SIG-M5 (cell line): Measurements from ENCODE around the gene SPAG16.
"Not testable (repeated sequence)": the region's sequence is repeated elsewhere in the genome, so short reads cannot be mapped to it uniquely, and the experiment has no call there.

Source experiments
- DNase-seq: peaks from one replicate; lab custom pipeline; 2025; lab: John Stamatoyannopoulos, UW

Gene SPAG16

DNA sequence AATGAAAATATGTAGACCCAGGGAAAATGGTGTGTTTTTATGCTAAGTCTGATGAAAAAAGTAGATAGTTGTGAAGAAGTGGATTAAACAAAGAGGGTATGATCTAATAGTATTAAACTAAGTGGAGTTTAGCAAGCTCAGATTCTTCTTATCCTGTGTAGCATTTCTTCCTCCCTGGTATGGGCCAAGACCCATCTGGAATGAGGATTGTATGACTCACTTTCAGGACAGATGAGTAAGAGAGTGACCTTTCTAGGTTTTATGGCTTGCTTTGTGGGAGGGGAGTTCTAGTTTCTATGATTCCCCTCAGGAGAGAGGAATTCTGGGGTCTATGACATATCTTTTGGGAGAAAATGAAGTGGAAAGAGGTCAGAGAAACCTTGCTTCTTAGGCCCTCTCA, 550.1 kb downstream of the SPAG16 start:
- DNase-seq, result no peak

GRCh38 chr2:213834746-213835145, 550.5 kb downstream of the SPAG16 start:
- no peak for DNase-seq

DNA sequence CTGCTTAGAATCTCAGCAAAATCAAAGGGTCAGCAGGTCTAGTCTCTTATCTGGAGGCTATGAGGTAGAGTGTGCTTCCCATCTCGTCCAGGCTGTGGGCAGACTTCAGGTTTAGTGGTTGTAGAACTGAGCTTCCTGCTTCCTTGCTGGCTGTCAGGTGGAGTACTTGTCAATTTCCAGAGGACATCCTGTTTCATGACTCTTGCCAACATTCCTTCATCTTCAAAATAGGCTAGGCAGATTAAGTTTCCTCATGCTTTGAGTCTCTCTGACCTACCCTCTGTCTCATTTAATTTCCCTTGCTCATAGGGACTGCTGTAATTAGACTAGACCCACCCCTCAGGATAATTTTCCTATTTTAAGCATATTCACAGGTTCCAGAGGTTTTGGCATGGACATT, 562.6 kb downstream of the SPAG16 start:
- DNase-seq, result no peak

DNA sequence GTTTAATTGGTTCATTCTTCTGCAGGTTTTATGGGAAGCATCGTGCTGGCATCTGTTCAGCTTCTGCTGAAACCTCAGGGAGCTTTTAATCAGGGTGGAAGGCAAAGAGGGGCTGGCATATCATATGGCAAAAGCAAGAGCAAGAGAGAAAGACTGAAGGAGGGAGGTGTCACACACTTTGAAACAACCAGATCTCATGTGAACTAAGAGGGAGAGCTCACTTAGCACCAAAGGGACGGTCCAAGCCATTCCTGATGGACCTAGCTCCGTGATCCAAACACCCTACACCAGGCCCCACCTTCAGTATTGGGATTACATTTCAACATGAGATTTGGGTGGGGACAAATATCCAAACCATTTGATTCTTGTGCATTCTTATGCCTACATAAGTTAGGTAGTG, 563.1 kb downstream of the SPAG16 start:
- no peak for DNase-seq

DNA sequence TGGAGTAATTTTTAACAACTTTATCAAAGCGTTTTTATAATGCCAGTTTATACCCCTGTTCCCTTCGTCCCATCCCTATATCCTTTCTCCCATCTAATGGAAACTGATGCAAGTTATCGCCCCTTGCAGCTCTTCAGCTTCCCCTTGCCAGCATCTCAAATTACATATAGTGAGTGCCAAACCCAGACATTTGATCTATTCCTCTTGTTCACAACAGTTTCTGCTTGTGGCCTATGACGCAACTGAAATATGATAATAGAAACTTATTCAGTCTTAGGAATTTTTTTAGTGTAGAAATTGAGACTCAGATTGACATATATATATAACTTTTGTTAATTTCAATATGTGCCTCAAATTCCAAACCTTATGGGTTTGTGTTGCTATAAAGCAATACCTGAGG, 564.4 kb downstream of the SPAG16 start:
- DNase-seq, result no peak

DNA sequence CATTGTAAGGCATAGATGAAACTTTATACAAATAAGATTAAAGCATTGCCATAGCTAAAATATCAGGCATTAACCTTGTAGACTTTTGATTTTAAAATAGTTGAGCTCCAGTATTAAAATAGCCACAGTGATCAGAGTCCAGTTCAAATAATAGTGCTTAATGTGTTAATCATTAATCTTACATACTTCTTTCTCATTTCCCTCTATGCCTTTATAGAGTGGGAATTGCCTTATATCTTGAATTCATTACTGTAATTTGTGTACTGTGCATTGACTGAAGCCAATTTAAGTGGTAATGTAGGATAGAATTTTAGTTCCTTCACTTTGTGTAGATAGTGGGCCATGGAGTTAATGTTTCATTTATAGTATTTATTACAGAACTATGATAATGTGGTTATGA, 577.4 kb downstream of the SPAG16 start:
- no peak for DNase-seq

- no peak for DNase-seq
Observed at GRCh38 chr2:213862407-213863076, 578.3 kb downstream of the SPAG16 start.

- DNase-seq, result no peak
Observed at GRCh38 chr2:213863541-213863940, 579.3 kb downstream of the SPAG16 start.

- no peak for DNase-seq
Observed at GRCh38 chr2:213868526-213868925, 584.3 kb downstream of the SPAG16 start.

GRCh38 chr2:213885485-213885884, 601.2 kb downstream of the SPAG16 start:
- DNase-seq, result no peak

- DNase-seq, result no peak
Observed at GRCh38 chr2:213914510-213914909, 630.2 kb downstream of the SPAG16 start.

DNA sequence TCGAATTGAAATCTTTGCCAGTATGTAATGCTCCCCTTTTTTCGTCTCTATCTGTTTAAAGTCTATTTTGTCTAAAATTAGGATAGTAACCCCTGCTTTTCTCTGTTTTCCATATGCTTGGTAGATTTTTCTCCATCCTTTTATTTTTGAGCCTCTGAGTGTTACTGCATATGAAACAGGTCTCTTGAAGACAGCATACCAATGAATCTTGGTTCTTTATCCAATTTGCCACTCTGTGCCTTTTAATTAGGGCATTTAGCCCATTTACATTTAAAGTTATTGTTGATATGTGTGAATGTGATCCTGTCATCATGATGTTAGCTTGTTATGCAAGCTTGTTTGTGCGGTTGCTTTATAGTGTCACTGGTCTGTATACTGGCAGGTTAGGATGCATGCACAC, 635.8 kb downstream of the SPAG16 start:
- DNase-seq, result no peak

GRCh38 chr2:213923543-213923942, 639.3 kb downstream of the SPAG16 start:
- DNase-seq, result no peak

DNA sequence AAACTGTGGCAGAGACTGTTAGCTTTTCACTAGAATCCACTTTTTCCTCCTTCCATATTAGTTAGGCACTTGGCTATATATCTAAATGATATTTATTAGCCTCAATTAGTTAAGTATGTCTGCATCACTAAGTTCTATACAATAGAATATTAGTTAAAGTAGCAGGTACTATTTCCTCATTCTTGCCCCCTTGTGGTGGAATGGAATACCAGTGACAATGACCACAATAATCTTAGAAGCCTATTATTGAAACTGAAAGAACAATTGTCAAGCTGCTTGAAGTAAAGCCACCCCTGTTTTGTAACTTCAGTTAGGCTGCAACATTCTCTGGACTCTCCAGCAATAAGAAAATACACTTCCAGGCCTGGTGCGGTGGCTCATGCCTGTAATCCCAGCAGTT, 650.3 kb downstream of the SPAG16 start:
- DNase-seq, result no peak

DNA sequence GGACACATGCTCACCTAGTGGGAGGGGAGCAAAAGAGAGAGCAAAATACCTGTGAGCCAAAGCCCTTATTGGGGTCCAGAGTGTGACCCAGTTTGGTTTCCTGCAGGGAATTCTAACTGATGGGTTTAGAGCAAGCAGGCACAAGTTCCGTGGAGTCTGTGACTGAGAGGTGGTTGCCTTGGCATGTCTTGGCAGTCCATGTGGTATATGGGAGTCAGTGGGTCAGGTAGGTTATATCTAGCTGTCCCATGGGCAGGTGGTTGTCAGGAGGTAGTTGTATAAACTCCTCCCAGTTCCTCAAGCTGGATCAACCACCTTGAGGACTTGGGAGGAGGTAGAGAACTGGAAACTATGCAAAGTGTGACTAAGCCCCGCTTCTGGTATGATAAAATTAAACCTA, 673.8 kb downstream of the SPAG16 start:
- DNase-seq, result no peak

- DNase-seq, result no peak
Observed at GRCh38 chr2:213959589-213959988, 675.3 kb downstream of the SPAG16 start.

- no peak for DNase-seq
Observed at GRCh38 chr2:213971536-213971935, 687.3 kb downstream of the SPAG16 start.

DNA sequence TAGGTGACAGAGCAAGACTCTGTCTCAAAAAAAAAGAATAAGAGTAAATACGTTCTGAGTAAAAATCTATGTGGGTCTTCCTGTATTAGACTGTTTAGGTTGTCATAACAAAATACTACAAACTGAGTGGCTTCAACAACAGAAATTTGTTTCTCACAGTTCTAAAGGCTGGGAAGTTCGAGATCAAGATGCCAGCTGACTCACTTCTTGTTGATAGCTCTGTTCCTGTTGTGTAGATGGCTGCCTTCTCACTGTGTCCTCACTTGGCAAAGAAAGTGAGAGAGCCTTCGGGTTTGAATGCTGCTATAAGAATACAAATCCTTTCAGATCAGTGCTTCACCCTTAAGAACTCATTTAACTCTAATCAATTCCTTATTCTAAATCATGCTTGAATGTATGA, 696.6 kb downstream of the SPAG16 start:
- no peak for DNase-seq

- no peak for DNase-seq
Observed at GRCh38 chr2:213989207-213989606, 704.9 kb downstream of the SPAG16 start.

- DNase-seq, result no peak
Observed at GRCh38 chr2:213991453-213992108, 707.3 kb downstream of the SPAG16 start.

DNA sequence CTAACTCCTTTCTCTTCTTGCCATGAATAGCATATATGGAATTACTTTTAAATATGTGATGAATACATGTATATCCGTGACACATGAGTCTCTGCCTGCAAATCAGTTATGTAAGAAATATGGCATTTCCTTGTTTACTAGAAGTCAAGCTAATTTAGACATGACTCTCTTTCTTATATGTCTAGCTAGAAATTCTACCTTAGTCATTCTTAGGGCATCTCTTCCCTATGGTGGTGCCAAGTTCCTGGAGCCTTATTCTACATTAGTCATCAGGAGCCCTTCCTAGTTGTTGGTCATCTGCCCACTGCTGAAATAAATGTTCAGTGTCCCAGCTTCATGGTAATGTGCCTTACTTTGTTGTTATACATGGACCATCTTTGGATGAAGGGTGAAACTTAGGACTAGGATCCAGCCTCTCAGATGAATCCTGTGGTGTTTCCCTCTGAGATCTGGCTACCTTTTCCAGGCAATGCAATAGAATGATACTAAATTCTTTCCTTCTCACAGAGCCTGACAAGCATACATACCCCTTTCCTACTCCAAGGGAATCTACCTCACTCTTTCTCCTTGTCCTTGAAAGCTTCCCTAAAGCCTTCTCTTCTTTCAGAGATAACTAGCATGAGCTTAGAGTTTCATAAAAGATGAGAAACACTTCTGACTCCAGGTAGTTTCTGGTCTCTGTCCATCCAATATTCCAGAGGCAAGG, 711.3 kb downstream of the SPAG16 start:
- no peak for DNase-seq

GRCh38 chr2:213998976-213999375, 714.7 kb downstream of the SPAG16 start:
- DNase-seq, result not testable (repeated sequence)

DNA sequence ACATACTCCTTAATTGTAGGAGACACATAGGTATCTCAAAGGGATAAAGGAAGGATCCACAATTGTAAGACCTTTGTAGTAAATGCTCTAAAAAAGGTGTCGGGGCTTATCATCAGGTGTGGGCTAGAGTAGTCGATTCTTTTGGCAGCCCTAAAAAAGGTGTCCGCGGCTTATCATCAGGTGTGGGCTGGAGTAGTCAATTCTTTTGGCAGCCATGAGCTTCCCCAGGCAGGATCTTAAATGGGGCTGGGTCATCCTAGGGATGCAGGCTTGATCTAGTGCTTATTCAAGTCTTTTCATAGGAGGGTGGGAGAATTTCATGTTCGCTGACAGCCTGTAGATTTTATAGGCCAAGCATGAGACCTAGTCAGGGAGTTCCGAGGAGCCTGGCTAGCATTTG, 720.2 kb downstream of the SPAG16 start:
- DNase-seq, result no peak
